NAMALWA (cell line): Measurements from ENCODE around the gene PYGO2.
A peak's percentile ranks its signal among the peaks of the same experiment; 100 is the strongest.

ENCODE experiments used
- DNase-seq: peaks from one replicate; pipeline ENCODE4 v3.0.0-alpha.2; 2015; ENCODE audit warnings: low spot score

Gene PYGO2, protein sequence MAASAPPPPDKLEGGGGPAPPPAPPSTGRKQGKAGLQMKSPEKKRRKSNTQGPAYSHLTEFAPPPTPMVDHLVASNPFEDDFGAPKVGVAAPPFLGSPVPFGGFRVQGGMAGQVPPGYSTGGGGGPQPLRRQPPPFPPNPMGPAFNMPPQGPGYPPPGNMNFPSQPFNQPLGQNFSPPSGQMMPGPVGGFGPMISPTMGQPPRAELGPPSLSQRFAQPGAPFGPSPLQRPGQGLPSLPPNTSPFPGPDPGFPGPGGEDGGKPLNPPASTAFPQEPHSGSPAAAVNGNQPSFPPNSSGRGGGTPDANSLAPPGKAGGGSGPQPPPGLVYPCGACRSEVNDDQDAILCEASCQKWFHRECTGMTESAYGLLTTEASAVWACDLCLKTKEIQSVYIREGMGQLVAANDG

GRCh38 chr1:154961207-154962155, at the start of gene PYGO2:
TSS of gene PYGO2 (minus strand) at chr1:154961782. CDS start at chr1:154961576, 206 bp downstream.
- peak; percentile 89 for DNase-seq

GRCh38 chr1:155011004-155011416, 49.4 kb upstream of the PYGO2 start:
- no peak for DNase-seq

- DNase-seq = no peak
Measured at GRCh38 chr1:155010211-155010918, 48.8 kb upstream of the PYGO2 start.

DNA sequence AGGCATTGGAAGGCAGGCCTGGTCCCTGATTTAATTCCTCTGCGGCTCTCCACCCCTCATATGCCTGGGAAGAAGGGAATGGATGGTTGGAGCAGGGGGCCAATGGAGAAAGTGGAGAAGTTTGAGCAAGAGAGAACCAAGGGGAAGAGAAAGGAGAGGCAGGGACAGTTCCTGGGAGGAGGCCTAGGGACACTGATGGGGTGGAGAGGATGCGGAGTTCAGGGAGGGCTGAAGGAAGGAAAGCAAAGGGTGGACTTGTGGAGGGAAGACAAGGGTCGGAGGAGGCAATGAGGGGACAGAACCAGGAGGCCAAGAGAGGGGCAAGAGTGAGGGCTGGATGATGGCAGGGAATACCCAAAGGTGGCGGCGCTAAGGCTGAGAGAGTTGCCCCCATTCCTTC, 48.2 kb upstream of the PYGO2 start:
- no peak for DNase-seq

- DNase-seq = no peak
Measured at GRCh38 chr1:155009221-155009711, 47.7 kb upstream of the PYGO2 start.

- DNase-seq = no peak
Measured at GRCh38 chr1:155008015-155008941, 46.7 kb upstream of the PYGO2 start.

DNA sequence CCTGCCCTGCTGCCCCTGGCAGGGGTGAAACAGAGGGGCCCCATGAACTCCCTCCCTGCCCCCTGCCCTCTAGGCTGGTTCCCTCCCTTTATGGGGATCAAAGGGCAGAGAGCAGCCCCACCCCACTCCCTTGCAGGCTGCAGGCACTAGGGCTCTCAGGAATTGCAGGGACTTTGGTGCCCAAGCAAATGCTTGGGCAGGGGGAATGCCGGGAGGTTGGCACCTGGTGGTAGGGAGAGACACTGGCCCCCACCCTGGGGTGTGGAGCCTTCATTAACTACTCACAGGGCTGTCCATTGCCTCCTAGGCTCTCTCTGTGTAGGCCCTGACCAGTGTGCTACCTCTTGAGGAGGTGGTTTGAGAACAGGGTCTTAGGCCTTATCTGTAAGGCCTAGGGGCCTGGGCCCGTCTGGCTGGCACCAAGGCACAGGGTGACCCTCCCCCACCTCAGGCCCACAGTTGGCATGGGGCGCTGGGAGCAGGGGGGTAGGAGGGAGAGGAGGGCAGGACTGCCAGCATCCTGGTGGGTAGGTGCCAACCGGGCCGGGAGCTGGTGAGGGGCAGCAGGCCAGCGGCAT, 45.8 kb upstream of the PYGO2 start:
- no peak for DNase-seq

DNA sequence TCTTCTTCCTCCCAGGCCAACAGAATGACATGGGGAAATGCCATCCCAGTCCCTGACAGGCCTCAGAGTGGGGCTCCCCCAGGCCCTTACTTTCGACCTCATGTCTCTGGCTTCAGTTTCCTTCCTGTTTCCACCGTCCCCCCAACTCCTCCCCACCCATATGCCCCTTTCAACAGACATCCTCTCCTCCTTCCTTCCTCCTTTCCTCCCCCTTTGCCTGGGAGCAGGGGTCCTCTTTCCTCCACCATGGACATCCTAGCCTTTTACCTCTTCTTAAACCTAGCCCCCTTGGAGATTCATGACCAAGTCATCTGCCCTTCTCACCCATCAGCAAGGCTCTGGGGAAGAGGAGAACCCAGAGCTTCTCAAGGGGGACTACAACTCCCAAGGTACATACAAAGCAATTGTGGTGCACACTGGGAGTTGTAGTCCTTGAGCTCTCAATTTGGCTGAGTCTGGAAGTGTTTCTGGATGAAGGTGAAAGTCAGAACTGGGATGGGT, 45.1 kb upstream of the PYGO2 start:
- peak; percentile 78 for DNase-seq

- DNase-seq = no peak
Measured at GRCh38 chr1:155005076-155006011, 43.8 kb upstream of the PYGO2 start.

DNA sequence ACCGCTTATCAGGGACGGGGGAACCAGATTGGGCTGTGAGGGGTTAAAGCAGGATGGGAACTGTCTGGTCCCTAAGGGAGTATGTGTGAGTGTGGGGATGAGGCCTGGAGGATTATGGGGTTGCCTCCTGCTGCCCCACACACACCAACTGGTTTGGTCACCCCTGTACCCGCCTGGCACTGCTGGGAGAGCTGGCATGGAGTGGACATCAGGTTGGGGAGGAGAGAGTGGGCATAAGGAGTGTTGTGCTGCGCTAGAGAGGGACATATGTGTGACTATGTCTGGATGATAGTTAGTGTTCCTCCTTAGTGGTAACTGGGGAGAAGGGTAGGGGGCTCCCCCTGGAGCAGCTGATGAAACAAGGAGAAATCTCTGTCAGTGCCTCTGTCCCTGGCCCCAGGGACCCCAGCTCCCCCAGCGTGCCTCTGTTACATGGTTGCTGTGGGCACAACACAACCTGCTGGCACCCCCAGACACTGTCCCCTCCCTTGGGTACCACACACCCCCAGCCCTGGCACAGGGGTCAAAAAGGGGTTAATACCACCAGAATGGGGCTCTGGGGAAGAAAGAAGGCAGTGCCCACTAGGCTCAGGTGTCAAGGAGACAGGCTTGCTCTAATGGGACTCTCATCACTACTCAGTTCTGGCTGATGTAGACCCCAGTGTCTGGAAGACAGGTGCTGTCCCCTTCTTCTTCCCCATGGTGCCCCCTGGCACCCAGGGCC, 42.9 kb upstream of the PYGO2 start:
- DNase-seq = no peak

DNA sequence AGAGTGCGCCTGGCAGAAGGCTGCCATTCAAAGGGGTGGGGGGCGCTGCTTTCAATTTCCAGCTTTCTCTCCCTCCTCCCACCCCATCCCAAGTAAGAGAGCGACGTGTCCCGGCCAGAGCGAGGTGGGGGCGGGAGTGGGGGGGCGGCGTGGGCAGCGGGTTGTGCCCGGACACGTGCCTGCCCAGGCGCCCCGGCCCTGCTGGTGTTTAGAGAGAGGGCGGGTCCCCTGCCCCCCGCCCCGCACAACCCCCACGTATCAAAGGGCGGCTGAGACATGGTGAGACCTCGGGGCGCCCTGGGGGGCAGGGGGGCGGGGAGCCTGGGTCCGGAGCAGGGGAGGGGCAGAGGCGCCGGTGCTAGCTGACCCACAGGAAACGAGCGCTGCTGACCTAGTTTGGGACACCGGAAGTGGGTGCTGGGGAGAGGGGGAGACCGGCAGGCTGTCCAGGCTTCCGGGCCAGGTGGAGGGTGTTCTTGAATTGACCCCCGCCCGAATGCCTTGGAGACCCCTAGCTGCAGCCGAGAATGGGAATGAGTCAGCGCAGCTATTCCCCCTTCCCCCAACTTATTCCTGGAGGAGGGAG, 42.3 kb upstream of the PYGO2 start:
- no peak for DNase-seq

GRCh38 chr1:155003227-155003765, 41.7 kb upstream of the PYGO2 start:
- DNase-seq = peak; percentile 59

GRCh38 chr1:155002464-155003226, 41.1 kb upstream of the PYGO2 start, which contains the start of gene ZBTB7B:
TSS of gene ZBTB7B (plus strand) at chr1:155002802. CDS start at chr1:155014661, 11,859 bp downstream.
- no peak for DNase-seq

GRCh38 chr1:155001675-155002463, 40.3 kb upstream of the PYGO2 start:
- peak; percentile 99 for DNase-seq

GRCh38 chr1:155001425-155001674, 39.8 kb upstream of the PYGO2 start:
- no peak for DNase-seq

- DNase-seq = peak; percentile 92
Measured at GRCh38 chr1:155000726-155001424, 39.3 kb upstream of the PYGO2 start.
